D721Med (cell line): ENCODE data around the gene PRSS36.
"Not testable (repeated sequence)": the region's sequence is repeated elsewhere in the genome, so short reads cannot be mapped to it uniquely, and the experiment has no call there.

ENCODE experiments used
- DNase-seq: peaks from one replicate; pipeline ENCODE4 v3.0.0; 2011; ENCODE audit warnings: low spot score; ENCODE audit not compliant: insufficient read length
- FAIRE-seq: peaks from 2 replicates; lab custom pipeline; 2011; peaks lifted over from hg19 to GRCh38; lab: Jason Lieb, UNC
- TF ChIP-seq, protein P1 (sequence below): IDR thresholded peaks from 2 replicates; pipeline ENCODE4 v1.5.1; 2012; ENCODE audit warnings: mild to moderate bottlenecking, control low read depth; ENCODE audit not compliant: insufficient read depth; ENCODE audit errors: missing control alignments

Gene PRSS36

DNA sequence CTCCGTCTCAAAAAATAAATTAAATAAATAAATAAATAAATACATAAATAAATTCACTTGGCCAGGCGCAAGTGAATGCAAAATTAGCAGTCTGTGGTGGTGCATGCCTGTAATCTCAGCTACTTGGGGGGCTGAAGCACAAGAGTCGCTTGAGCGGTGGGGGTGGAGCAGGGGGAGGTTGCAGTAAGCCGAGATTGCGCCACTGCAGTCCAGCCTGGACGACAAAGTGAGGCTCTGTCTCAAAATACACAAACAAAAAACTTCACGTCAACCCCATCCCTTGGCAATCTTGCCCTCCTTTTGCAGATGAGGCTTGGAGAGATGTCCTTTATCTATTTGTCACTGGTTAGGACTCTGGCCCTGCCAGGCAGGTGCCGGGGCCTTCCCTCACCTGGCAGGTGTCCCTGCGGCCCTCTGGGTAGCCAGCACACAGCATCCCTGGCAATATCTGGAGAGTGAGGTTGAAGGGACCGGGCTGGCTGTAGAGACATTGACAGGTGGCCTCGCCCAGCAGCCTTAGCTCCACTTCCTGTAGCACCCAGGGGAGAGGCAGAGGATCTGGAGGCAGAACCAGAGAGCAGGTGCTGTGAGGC lies 4.4 kb downstream of the PRSS36 start:
- DNase-seq (no peak), FAIRE-seq (no peak)
- TF ChIP-seq, protein P1, sequence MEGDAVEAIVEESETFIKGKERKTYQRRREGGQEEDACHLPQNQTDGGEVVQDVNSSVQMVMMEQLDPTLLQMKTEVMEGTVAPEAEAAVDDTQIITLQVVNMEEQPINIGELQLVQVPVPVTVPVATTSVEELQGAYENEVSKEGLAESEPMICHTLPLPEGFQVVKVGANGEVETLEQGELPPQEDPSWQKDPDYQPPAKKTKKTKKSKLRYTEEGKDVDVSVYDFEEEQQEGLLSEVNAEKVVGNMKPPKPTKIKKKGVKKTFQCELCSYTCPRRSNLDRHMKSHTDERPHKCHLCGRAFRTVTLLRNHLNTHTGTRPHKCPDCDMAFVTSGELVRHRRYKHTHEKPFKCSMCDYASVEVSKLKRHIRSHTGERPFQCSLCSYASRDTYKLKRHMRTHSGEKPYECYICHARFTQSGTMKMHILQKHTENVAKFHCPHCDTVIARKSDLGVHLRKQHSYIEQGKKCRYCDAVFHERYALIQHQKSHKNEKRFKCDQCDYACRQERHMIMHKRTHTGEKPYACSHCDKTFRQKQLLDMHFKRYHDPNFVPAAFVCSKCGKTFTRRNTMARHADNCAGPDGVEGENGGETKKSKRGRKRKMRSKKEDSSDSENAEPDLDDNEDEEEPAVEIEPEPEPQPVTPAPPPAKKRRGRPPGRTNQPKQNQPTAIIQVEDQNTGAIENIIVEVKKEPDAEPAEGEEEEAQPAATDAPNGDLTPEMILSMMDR, result no peak

DNA sequence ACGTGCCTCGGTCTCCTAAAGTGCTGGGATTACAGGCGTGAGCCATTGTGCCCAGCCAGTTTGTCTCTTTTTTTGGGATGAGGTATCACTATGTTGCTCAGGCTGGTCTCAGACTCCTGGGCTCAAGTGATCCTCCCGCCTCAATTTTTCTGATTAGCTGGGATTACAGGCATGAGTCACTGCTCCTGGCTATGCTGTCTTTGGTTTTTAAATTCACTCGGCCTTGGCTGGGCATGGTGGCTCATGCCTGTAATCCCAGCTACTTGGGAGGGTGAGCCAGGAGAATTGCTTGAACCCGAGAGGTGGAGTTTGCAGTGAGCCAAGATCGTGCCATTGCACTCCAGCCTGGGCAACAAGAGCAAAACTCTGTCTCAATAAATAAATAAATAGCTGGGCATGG lies 5.4 kb downstream of the PRSS36 start:
- DNase-seq, FAIRE-seq: not testable (repeated sequence)

DNA sequence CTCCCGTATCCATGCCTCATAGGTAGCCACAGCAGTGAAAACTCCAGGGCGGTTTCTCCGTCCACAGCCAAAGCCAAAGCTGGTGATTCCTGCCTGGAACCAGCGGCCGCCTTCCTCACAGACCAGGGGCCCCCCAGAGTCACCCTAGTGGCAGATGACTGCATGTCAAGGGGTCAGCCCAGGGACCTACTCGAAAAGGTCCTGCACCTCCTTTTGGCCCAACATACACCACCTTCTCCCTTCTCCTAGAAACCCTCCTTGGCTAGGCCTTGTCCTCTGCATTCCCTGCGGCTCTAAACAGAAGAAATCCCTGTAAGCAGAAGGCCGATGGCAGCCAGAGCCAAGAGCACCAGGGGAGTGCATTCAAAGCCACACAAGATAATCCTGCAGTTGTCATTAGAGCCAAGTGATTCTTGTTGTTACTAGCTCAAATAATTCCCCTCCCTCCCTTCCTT lies 6.1 kb downstream of the PRSS36 start:
- TF ChIP-seq, protein P1, result no peak
- FAIRE-seq (no peak), DNase-seq (no peak)

DNA sequence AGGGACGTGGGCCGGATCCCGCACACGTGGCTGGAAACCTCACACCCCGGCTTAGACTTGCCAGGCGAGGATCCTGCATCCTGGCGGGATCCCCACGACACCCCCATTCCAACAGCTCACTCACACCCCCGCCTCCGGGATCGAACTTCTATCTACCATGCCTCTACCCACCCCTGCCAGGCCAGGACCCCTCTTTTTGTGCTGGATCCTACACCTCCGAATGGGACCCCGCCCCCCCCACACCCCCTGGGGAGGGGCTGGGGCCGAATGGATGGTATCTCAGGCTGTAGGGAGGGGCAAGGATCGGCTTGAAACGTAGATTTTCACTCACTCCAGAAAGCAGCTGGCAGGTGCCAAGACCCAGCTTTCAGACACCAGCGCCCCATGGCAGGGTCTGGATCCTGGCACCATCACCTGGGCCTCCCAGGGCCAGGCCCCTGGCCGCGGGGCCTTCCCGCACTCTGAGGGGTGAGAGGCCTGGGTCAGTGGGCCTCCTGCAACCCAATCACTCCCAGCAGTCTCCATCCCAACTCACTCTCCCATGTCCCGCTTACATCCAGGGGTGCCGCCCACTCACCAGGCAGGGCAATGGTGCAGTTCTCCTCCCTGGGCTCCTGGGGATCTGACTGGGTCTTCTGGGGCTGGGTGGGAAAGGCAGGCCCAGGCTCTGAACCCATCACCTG lies 6.7 kb downstream of the PRSS36 start:
- DNase-seq, result no peak
- TF ChIP-seq, protein P1, result no peak
- no peak for FAIRE-seq

DNA sequence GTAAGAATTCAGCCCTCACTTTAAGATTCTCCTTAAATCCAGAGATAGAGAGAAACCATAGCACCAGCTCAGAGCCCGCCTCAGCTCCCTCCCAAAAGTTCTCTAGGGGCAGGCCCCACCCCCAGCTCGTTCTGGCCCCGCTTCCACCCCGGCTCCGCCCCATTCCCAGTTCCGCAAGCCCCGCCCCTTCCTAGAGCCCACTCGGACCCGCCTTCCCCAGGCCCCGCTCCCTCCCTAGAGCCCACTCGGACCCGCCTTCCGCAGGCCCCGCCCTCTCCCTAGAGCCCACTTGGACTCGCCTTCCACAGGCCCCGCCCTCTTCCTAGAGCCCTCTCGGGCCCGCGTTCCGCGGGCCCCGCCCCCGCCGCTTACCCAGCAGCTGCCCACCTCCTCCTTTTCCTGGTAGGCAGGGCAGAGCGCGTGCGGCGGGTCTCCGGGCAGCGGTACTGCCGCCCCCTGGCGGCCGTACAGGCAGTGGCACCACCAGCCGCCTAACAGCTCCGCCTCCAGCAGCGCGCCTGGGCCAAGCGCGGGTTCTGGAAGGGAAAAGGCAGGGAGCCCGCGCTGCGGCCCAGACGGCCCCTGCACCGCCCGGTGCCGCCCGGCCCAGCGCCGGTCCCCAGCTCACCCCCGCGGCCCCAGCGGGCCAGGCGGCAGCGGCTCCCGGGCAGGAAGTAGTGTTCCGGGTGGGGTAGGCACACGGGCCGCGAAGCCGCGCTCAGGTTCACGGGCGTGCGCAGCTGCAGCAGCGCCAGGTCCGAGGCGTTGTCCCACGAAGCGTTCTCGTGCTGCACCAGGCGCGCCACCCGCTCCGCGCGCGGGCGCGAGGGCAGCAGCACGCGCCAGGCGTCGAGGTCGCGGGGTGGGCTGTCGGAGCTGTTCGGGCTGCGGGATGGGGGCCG lies 7.5 kb downstream of the PRSS36 start:
- FAIRE-seq, result no peak
- TF ChIP-seq, protein P1, result peak; percentile 75
- peak; percentile 98 for DNase-seq

DNA sequence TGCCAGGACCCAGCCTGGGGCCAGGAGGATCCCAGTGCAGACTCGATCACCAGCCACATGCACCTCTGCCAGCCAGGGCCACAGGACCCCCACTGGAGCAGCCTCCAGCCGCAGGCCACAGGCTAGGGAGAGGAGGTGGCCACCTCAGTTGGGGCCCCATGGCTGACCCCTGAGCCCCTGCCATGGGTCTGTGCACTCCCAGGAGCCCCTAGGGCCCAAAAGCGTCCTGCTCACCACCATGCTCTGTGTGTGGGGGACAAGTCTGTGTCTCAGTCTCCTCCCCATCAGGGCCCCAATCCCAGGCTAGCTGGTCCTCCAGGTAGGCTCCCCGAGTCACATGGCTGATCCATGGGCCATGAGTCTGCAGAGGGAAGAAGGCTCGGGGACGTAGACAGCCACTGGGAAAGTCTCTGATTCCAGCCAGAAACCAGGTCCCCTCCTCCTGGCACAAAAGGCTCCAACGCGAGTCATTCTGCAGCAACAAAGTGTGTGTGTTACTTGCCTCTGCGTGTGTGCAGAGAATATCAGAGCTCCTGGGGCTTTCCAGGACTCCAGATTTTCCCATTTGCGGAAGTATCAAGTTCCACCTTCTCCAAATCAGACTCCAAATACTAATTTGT lies 8.3 kb downstream of the PRSS36 start:
- FAIRE-seq (no peak), DNase-seq (no peak)
- TF ChIP-seq, protein P1, result no peak

DNA sequence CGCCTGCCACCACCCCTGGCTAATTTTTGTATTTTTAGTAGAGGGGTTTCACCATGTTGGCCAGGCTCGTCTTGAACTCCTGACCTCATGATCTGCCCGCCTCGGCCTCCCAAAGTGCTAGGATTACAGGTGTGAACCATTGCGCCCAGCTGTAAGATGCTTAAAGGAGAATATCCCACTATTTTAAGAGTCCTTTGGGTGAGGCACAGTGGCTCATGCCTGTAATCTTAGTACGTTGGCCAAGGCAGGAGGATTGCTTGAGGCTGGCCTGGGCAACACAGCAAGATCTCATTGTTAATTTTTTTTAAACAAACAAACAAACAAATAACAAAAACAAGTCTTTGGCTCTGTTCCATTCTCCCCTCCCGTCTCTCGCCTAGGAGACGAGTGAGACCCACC lies 8.8 kb downstream of the PRSS36 start:
- not testable (repeated sequence) for FAIRE-seq, DNase-seq
